ENCODE measurements around the gene MEGF6. TPM values are rescaled to one million over a fixed set of nuclear protein-coding genes. Genes with fewer than 3 reads are reported as not detected.

Gene MEGF6
- total RNA-seq, 2 donors from 2014 or later = 63.1 to 63.8 TPM

DNA sequence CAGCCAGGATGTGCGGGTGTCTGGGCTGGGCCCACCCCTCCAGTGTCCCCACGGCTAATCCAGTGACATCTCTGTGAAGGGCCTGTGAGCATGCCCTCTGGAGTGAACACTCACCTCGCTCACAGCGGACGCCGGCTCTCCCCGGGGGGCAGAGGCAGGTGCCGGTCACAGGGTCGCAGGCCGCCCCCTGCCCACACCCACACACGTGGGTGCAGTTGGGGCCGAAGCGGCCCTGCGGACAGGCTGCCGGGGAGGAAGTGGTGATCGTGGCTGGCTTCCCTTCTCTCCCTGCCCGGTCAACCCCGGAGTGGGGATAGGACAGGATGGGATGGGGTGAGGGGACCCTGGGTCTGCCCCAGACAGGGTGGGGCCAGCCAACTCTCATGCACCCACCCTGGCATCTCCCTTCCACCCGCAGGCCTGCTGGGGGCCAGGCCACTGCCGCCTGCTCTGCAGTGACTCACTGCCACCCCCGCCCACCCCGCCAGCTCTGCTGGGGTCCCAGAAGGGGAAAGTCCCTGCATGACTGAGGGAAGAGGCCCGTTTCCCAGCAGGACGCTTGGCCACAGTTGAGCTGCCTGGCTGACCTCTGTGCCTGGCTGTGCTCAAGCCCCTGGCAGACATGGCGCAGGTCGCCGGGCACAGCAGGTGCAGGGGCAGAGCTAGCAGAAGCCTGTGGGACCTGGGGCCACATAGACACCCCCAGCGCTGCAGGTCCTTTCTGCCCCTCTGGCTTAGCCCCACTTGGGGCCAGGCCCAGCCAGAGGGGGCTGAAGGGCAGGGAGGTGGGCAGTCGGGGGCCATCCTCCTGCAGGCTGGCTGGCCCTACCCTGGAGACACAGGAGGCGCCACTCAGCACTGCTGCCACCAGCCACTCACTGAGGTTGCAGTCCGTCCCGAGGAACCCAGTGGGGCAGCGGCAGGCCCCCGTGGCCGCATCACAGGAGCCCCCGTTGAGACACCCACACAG is 115.2 kb downstream of the MEGF6 start:
- no peaks in the 10 kb centered on the region for H3K27me3 Mint-ChIP-seq
- peaks cover 5% of the 10 kb centered on the region for H3K4me1 Mint-ChIP-seq
- H3K27ac Mint-ChIP-seq = no peak overlapping the region
- DNase-seq (no peak), ATAC-seq (no peak)
- no peaks in the 10 kb centered on the region for H3K36me3 Mint-ChIP-seq (ENCODE audit: low read depth)
- H3K4me3 Mint-ChIP-seq = no peak overlapping the region
- H3K9me3 ChIP-seq (ENCODE audit: control insufficient read depth, low read length, poor library complexity, severe bottlenecking) = no peaks in the 10 kb centered on the region

DNA sequence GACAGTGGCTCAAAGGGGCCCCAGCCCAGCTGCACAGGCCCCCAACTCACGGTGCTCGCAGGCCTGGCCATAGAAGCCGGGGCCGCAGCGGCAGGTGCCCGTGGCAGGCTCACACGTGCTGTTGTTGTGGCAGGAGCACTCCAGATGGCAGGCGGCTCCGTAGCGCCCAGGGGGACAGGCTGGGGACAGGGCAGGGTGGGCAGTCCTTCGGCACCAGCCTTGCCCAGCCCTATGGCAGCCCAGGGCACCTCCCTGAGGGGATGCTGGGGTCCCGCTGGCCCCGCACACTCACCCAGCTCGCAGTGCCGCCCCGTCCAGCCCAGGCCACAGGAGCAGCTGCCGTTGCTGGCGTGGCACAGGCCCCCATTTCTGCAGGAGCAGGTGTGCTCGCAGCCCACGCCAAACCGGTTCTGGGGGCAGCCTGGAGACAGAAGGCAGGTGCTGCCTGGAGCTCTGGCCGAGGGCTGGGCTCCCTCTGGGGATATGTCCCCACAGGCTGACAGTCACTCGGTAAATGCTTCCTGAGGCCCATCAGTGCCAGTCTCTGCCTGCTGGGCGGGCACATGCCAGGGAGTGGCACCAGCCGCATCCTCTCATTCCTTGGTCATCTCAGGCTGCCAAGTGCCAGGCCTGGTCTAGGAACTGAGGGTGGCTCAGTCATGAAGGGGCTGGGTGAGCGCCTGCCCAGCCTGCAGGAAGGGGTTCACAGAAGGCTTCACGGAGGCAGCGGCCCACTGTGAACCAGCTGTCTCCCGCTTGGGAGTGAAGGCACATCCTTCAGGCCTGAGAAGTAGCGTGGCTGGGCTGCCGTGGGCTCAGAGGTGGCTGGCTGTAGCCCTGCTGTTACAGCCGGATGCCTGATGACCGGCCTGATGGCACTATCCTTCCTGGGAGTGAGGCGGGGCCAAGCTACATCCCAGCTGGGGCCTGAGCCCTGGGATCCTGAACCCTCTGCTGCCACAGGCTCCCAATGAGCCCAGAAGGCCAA is 116.7 kb downstream of the MEGF6 start:
- no peaks in the 10 kb centered on the region for H3K36me3 Mint-ChIP-seq (ENCODE audit: low read depth)
- no peak for ATAC-seq
- H3K4me3 Mint-ChIP-seq = no peak overlapping the region
- H3K4me1 Mint-ChIP-seq = peaks cover 5% of the 10 kb centered on the region
- DNase-seq = no peak
- no peaks in the 10 kb centered on the region for H3K27me3 Mint-ChIP-seq
- no peaks in the 10 kb centered on the region for H3K9me3 ChIP-seq (ENCODE audit: control insufficient read depth, low read length, poor library complexity, severe bottlenecking)
- no peak overlapping the region for H3K27ac Mint-ChIP-seq

DNA sequence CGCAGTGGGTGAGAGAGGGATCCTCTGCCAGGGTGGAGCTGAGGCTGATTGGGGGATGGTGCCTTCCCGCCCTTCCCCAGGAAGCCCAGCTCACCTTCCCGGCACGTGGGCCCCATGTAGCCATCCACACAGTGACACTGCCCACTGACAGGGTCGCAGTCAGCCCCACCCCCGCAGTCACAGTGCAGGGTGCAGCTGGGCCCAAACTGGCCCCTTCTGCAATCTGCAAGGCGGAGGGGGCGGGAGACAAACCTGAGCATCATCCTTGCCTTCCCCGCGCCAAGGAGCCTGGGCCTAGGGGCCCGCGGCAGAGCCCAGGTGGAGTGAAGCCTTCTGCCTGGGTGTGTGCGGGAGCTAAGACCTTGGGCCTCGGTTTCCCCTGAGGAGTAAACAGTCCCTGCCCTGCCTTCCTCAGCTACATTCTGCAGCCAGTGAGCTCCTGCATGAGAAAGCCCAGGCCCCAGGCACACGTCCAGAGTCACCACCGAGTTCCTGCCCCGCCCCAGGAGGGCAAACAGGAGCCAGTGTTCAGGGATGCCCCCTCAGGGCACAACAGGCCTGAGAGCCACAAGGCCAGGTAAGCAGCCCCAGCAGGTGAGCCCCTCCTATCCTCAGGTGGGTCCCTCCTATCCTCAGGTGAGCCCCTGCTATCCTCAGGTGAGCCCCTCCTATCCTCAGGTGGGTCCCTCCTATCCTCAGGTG is 118.6 kb downstream of the MEGF6 start:
- DNase-seq = no peak
- H3K4me3 Mint-ChIP-seq = no peak overlapping the region
- H3K27ac Mint-ChIP-seq = no peak overlapping the region
- peaks cover 2% of the 10 kb centered on the region for H3K36me3 Mint-ChIP-seq (ENCODE audit: low read depth)
- no peak for ATAC-seq
- H3K27me3 Mint-ChIP-seq = no peaks in the 10 kb centered on the region
- H3K9me3 ChIP-seq (ENCODE audit: control insufficient read depth, low read length, poor library complexity, severe bottlenecking) = peaks cover 4% of the 10 kb centered on the region
- peaks cover 5% of the 10 kb centered on the region for H3K4me1 Mint-ChIP-seq

DNA sequence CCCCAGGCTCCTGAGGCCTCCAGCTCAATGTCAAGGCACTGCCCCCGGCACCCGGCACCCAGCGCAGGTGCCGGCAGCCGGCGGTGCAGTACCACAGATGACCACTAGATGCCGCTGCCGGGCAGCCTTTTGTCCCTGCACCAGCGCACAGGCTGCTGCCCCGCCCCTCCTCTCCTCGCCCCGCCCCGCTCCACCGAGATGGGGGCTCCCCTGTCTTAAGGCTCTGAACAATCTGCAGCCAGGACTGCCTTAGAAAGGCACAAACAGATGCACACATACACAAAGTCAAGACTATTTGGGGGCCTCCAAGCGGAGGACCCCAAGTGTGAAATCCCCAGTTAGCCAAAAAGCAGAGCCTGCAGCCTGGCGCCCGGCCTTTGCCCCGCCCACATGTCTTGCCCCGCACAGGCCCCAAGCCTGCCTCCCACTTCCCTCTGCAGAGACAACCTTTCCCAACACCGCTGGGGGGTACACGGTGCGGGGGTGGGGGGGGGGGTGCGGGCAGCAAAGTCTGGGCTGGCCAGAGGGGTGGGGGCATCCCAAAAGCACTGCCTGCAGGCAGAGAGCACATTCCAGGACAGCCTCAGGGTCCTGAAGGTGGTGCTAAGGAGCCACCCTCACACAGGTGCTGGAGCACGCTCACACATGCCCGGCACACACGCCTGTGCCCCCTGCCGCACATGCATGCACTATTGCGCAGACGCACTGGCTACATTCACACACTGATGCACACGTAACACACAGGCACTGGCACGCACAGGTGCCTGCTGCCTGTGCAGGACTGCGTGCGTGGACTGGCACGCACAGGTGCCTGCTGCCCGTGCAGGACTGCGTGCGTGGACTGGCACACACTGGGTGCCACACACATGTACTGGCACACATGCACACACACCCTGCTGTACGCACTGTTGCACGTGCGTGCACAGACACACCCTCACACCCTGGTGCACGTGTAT is 119.7 kb downstream of the MEGF6 start:
- peaks cover 2% of the 10 kb centered on the region for H3K36me3 Mint-ChIP-seq (ENCODE audit: low read depth)
- H3K9me3 ChIP-seq (ENCODE audit: control insufficient read depth, low read length, poor library complexity, severe bottlenecking) = peaks cover 4% of the 10 kb centered on the region
- DNase-seq (peak; percentile 80 to 81 (median 80)), ATAC-seq (peak; percentile 94)
- H3K4me3 Mint-ChIP-seq = peak overlapping the region; percentile 28
- H3K27me3 Mint-ChIP-seq = no peaks in the 10 kb centered on the region
- H3K27ac Mint-ChIP-seq = no peak overlapping the region
- peaks cover 5% of the 10 kb centered on the region for H3K4me1 Mint-ChIP-seq

DNA sequence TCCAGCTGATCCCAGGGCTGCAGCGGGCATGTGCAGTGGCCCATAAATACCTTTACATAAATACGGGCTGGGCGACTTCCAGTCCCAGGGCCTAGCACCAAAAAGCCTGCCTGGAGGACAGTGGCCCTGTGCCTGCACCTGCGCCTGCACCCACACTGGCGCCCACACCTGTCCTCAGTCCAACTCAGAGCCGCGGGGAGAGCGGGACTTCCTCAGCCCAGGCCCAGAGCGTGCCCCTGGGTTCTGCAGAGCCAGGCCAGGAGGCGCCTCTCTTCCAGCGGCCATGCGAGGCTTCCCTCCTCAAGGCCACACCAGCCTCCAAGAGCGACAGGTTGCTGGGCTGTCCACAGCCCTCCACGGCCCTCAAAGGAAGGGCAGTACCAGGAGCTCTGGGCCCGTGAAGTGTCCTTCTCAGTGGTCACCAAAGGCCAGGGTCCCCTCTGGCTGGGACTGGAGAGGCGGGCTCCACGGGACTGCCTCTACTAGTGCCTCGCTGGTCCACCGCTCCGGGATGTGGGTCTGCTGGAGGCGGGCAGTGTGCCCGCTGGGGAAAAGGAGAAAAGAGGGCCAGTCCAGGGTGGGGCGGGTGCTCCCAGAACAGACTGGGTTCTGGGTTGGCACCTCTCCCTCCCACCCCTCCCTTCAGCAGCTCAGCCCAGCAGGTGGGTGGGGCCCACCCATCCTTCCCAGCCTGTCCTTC is 121.1 kb downstream of the MEGF6 start:
- no peaks in the 10 kb centered on the region for H3K27me3 Mint-ChIP-seq
- no peak overlapping the region for H3K27ac Mint-ChIP-seq
- ATAC-seq (no peak), DNase-seq (no peak)
- H3K4me1 Mint-ChIP-seq = peaks cover 5% of the 10 kb centered on the region
- H3K4me3 Mint-ChIP-seq = no peak overlapping the region
- H3K36me3 Mint-ChIP-seq (ENCODE audit: low read depth) = peaks cover 2% of the 10 kb centered on the region
- H3K9me3 ChIP-seq (ENCODE audit: control insufficient read depth, low read length, poor library complexity, severe bottlenecking) = peaks cover 4% of the 10 kb centered on the region

DNA sequence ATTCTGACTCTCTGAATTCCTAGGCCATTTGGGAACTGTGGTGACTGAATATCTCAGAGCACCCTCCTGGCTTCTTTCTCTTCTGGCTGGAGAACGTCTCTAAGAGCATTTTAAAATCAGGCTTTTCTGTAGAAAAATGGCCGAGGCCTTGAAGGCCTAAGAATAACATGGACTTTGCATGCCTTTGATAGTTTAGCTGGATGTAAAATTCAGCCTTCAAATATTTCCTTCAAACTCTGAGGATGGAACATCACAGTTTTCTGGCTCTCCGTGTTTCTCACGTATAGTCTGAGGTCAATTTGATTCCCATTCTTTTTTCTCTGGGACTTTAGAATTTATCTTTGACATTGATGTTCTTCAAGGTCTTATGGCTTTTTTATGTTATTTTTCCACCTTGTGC is 122.9 kb downstream of the MEGF6 start:
- H3K27me3 Mint-ChIP-seq = no peaks in the 10 kb centered on the region

DNA sequence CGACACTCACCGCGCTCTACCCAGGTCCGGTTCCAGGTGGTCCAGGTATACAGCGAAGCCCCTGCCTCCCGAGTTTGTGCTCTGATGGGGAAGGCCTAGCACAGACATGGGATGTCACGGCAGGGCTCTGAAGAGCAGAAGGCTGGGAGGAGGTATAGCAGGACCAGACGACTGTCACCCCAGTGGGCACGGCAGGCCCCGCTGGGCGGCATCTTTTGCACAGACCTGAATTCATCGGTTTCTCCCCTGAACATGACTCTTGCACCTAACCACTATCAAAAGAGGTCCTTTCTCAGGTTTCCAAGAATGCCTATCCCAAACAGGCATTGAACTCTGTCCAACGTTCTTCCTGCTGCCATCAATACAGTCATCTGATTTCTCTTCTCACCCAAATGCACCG is 126.3 kb downstream of the MEGF6 start:
- H3K27me3 Mint-ChIP-seq = no peaks in the 10 kb centered on the region
- no peak overlapping the region for H3K4me3 Mint-ChIP-seq
- H3K9me3 ChIP-seq (ENCODE audit: control insufficient read depth, low read length, poor library complexity, severe bottlenecking) = peaks cover 4% of the 10 kb centered on the region
- peaks cover 2% of the 10 kb centered on the region for H3K4me1 Mint-ChIP-seq
- H3K27ac Mint-ChIP-seq = no peak overlapping the region
- no peak for DNase-seq
- H3K36me3 Mint-ChIP-seq (ENCODE audit: low read depth) = peaks cover 2% of the 10 kb centered on the region
- ATAC-seq = no peak

More for the DNA sequence above, 122.9 kb downstream of the MEGF6 start:
- no peak overlapping the region for H3K4me3 Mint-ChIP-seq
- H3K9me3 ChIP-seq (ENCODE audit: control insufficient read depth, low read length, poor library complexity, severe bottlenecking) = peaks cover 4% of the 10 kb centered on the region
- H3K27ac Mint-ChIP-seq = no peak overlapping the region
- H3K4me1 Mint-ChIP-seq = peaks cover 8% of the 10 kb centered on the region
- no peak for ATAC-seq
- H3K36me3 Mint-ChIP-seq (ENCODE audit: low read depth) = peaks cover 2% of the 10 kb centered on the region
- DNase-seq = no peak

DNA sequence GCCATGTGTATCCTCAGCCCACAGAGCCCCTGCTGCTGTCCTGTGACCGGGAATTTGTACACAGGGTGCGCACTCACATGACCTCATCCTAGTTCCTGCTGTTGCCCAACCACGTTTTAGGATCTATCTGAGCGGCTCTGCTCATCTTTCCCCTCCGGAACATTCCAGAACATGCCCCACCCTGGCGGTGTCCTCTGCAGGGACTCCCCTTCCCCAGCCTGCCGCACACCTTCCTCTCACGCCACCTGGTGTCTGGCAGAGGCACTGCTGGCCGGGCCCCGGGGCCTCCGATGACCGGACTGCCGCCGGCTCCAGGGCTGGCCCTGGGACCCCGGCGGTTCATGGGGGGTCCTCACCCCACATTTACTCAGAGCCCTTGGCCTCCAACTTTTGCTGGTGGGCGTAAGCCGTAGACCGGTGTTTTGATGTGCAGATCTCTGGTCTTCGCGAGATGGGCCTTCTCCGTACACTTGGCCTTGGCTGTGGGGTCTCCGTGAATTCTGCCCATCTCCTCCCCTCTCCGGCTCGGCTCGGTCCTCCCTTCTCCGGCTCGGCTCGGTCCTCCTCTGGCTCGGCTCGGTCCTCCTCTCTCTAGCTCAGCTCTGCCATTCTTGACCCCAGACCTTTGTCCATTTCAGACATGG is 127.4 kb downstream of the MEGF6 start:
- ATAC-seq = peak; percentile 50
- H3K4me3 Mint-ChIP-seq = no peak overlapping the region
- H3K27ac Mint-ChIP-seq = no peak overlapping the region
- H3K36me3 Mint-ChIP-seq (ENCODE audit: low read depth) = peaks cover 1% of the 10 kb centered on the region
- peak in 1 of 3 donors; percentile 32 for DNase-seq
- H3K9me3 ChIP-seq (ENCODE audit: control insufficient read depth, low read length, poor library complexity, severe bottlenecking) = peaks cover 4% of the 10 kb centered on the region
- H3K4me1 Mint-ChIP-seq = peaks cover 2% of the 10 kb centered on the region
- no peaks in the 10 kb centered on the region for H3K27me3 Mint-ChIP-seq

DNA sequence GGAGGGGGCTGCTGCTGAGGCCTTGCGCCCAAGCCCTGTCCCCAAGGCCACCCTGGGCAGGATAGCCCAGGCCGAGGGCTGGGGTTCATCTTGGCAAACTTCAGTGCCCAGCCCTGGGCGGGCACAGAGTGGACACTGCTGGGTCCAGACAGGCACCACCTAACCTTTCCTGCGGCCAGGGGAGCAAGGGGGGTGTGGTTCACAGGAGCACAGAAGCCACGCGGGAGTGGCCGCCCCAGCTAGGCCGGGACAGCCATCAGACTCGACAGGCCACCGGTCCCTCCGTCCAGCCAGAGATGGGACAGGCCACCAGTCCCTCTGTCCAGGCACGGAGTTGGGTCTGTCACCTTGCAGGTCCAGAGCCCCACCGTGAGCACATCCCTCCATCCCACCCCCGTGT is 127.9 kb downstream of the MEGF6 start:
- Mint-ChIP-seq H3K36me3 (ENCODE audit: low read depth) (no peaks in the 10 kb centered on the region), H3K27me3 (no peaks in the 10 kb centered on the region), H3K4me3 (no peak overlapping the region), H3K4me1 (peaks cover 2% of the 10 kb centered on the region), H3K27ac (no peak overlapping the region)
- ATAC-seq (no peak), DNase-seq (no peak)
- H3K9me3 ChIP-seq (ENCODE audit: control insufficient read depth, low read length, poor library complexity, severe bottlenecking) = peaks cover under 1% of the 10 kb centered on the region

DNA sequence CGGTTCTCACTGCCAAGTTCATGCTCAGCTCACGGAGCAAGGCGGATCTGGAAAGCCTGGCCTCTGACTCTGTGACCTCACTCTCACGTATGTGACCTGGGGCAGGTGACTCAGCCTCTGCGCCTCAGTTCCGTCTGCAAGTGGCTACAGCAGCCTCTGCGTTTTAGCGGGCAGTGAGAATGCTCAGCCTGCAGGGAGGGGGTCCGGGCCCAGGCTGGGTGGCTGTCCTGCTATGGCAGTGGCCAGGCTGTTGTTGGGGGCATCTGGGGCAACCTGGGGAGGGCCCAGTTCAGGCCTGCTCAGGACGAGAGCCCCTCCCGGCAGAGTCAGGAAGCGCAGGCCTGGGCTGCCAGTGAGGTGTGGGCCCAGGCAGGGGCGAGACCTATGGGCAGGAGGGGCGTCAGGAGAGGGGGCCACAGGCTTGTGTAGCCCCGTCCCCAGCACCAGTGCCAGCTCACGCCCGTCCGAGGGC is 128.9 kb downstream of the MEGF6 start:
- peaks cover 2% of the 10 kb centered on the region for H3K4me1 Mint-ChIP-seq
- H3K4me3 Mint-ChIP-seq = no peak overlapping the region
- H3K9me3 ChIP-seq (ENCODE audit: control insufficient read depth, low read length, poor library complexity, severe bottlenecking) = no peaks in the 10 kb centered on the region
- ATAC-seq (peak; percentile 37), DNase-seq (no peak)
- no peak overlapping the region for H3K27ac Mint-ChIP-seq
- no peaks in the 10 kb centered on the region for H3K36me3 Mint-ChIP-seq (ENCODE audit: low read depth)
- H3K27me3 Mint-ChIP-seq = no peaks in the 10 kb centered on the region

DNA sequence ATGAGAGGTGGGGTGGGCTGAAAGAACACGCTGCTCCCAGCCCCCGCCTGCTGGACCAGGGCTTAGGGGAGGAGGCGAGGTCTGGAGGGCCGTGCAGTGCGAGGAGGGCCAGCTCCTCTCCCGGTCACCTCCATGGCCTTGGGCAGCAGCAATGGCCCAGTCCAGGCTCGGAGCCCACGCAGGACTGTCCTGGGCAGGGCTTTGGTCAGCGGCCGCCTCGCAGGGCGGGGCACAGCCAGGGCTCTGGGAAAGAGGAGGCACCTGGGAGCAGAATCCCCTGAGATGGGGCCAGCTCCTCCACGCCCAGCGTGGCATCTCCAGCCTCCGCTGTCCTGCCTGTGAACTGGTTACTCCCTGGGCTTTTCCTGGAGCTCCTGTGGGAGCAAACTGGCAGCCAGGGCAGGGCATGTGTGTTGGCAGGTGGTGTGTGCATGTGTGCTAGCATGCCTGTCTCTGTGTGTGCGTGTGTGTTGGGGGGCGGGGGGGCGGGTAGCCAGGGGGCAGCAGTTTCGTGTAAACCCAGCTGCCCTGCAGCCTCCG is 129.4 kb downstream of the MEGF6 start:
- H3K4me1 Mint-ChIP-seq = peaks cover 2% of the 10 kb centered on the region
- no peak overlapping the region for H3K27ac Mint-ChIP-seq
- H3K9me3 ChIP-seq (ENCODE audit: control insufficient read depth, low read length, poor library complexity, severe bottlenecking) = no peaks in the 10 kb centered on the region
- DNase-seq = no peak
- H3K27me3 Mint-ChIP-seq = no peaks in the 10 kb centered on the region
- ATAC-seq = no peak
- no peaks in the 10 kb centered on the region for H3K36me3 Mint-ChIP-seq (ENCODE audit: low read depth)
- H3K4me3 Mint-ChIP-seq = no peak overlapping the region
